ENCODE measurements around the gene ANP32A.

Gene ANP32A

DNA sequence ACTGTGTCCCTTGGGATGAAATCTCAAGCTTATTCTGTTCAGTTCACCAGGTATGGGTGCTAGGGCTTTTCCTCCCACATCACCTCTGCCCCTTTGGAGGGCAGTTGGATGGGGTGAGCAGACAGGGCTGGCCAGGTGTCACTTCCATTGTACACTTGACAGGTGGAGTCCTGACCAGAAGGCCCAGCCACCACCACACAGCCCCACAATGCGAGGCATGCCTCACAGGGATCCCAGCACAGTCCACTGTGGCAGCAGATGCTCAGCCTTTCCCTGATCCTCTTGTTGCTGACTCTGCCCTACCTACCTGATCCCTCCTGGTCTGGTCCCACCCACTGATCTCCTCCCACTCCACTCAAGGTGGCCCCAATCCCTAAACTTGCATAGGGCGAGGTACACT lies 88.2 kb downstream of the ANP32A start:
- H3K9me3 ChIP-seq (ENCODE audit: control insufficient read depth in 2 of 2, low read length in 2 of 2) = no peaks in the 10 kb centered on the region
- peaks cover 2 to 8% of the 10 kb centered on the region in 2 donors for H3K4me1 ChIP-seq (ENCODE audit: control insufficient read depth in 2 of 2, insufficient read depth in 2 of 2, low read length in 2 of 2)
- H3K36me3 ChIP-seq (ENCODE audit: control insufficient read depth in 2 of 2, insufficient read depth in 2 of 2, low read length in 2 of 2) = no peaks in the 10 kb centered on the region
- no peak overlapping the region for H3K9ac ChIP-seq (ENCODE audit: low read depth in 1 of 2, low read length in 2 of 2)
- H3K27me3 ChIP-seq (ENCODE audit: control insufficient read depth in 2 of 2, insufficient read depth in 2 of 2, low read length in 2 of 2) = no peaks in the 10 kb centered on the region
- H3K4me3 ChIP-seq (ENCODE audit: low read length in 2 of 2) = no peak overlapping the region
- no peak overlapping the region for H3K27ac ChIP-seq (ENCODE audit: low read depth in 2 of 2, low read length in 2 of 2)

DNA sequence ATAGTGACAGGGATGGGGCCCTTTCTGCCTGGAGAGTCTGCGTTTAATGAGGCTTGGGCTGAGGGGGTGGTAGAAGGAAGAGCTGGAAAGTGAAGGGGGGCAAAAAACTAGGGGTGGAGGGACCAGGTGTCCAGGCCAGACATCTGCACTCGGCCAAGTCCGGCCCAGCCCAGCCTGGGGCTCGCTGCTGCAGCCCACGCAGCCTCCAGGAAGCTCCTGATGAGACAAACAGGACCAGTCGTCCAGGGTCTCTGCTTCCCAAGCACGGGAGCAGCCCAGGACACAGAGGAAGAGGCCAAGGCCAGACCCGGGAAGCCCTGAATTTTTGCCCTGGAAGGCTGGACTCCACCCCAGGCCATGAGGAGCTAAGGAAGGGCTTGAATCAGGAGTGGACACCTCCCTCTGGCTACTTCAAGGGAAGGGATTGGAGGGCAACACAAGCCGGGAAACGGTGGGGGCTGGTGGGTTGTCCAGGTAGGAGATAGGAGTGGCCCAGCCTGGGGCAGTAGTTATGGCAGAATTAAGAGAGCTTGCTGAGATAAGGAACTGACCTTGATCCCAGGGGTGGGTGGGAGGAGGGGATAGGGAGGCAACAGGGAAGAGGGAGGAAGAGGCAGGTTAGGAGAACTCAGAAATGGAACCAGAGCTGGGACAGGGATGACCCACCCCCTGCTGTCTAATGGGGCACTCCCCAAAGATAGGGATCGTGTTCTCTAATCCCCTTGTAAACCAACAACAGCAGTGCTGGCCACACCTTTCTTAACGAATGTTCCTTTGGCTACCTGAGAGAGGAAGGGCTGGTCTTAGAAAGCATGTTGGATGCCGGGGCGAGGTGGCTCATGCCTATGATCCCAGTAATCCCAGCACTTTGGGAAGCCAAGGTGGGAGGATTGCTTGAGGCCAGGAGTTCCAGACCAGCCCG lies 89.5 kb downstream of the ANP32A start:
- no peaks in the 10 kb centered on the region for H3K27me3 ChIP-seq (ENCODE audit: control insufficient read depth in 2 of 2, insufficient read depth in 2 of 2, low read length in 2 of 2)
- peaks cover 2 to 8% of the 10 kb centered on the region in 2 donors for H3K4me1 ChIP-seq (ENCODE audit: control insufficient read depth in 2 of 2, insufficient read depth in 2 of 2, low read length in 2 of 2)
- H3K9ac ChIP-seq (ENCODE audit: low read depth in 1 of 2, low read length in 2 of 2) = no peak overlapping the region
- H3K4me3 ChIP-seq (ENCODE audit: low read length in 2 of 2) = no peak overlapping the region
- H3K9me3 ChIP-seq (ENCODE audit: control insufficient read depth in 2 of 2, low read length in 2 of 2) = no peaks in the 10 kb centered on the region
- no peaks in the 10 kb centered on the region for H3K36me3 ChIP-seq (ENCODE audit: control insufficient read depth in 2 of 2, insufficient read depth in 2 of 2, low read length in 2 of 2)
- H3K27ac ChIP-seq (ENCODE audit: low read depth in 2 of 2, low read length in 2 of 2) = no peak overlapping the region

DNA sequence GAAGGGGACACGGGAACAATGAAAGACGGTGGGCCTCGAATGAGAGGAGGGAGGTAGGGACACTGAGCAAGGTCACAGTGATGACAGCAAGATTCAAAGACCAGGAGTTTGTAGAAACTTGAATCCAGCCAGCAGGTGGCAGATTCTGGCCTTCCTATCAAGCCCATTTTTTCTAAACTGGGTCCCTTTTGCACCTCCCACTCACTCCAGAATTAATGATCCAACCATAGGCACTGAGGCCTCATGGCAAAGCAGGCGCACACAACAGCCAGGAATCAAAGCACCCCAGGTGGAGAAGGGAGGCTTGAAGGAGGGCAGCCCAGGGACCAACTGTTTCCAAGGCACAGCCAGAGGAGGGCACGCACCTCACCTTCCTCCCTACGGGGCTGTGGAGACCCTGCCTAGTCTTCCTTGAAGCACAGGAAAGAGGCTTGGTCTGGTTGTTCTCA lies 90.2 kb downstream of the ANP32A start:
- H3K36me3 ChIP-seq (ENCODE audit: control insufficient read depth in 2 of 2, insufficient read depth in 2 of 2, low read length in 2 of 2) = no peaks in the 10 kb centered on the region
- no peak overlapping the region for H3K9ac ChIP-seq (ENCODE audit: low read depth in 1 of 2, low read length in 2 of 2)
- H3K4me1 ChIP-seq (ENCODE audit: control insufficient read depth in 2 of 2, insufficient read depth in 2 of 2, low read length in 2 of 2) = peaks cover 2 to 8% of the 10 kb centered on the region in 2 donors
- H3K27ac ChIP-seq (ENCODE audit: low read depth in 2 of 2, low read length in 2 of 2) = peak overlapping the region in 1 of 2 donors; percentile 22
- no peaks in the 10 kb centered on the region for H3K9me3 ChIP-seq (ENCODE audit: control insufficient read depth in 2 of 2, low read length in 2 of 2)
- H3K4me3 ChIP-seq (ENCODE audit: low read length in 2 of 2) = no peak overlapping the region
- H3K27me3 ChIP-seq (ENCODE audit: control insufficient read depth in 2 of 2, insufficient read depth in 2 of 2, low read length in 2 of 2) = no peaks in the 10 kb centered on the region

DNA sequence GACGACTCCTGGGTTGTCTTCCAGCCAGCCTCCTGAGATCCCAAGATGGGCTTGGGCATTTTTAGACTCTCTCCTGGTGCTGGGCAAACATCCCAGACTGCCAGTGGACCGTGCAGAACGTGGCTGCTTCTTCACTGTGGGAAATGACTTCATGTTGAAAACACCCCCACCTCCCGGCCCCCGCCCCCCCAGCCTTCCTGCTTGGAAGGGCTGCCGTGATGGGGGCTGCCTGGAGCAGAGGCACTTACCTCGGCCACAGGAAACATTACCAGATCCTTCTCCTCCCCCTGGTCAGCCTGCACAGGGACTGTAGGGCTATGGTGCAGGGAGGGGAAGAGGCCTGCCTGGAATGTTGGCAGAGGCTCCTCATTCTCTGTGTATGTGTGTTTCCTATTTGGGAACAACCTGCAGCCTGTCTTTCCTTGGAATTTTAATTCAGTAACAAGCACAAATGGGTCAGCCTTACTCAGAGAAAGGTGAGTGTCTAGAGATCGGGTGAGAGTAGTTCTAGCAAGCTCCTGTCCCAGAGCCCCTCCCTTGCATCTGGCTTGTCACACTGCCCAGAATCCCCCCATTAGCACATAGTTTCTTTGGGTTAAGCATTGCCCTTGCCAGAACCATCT lies 90.8 kb downstream of the ANP32A start:
- Histone ChIP-seq H3K9ac (ENCODE audit: low read depth in 1 of 2, low read length in 2 of 2) (no peak overlapping the region), H3K27me3 (ENCODE audit: control insufficient read depth in 2 of 2, insufficient read depth in 2 of 2, low read length in 2 of 2) (no peaks in the 10 kb centered on the region), H3K4me1 (ENCODE audit: control insufficient read depth in 2 of 2, insufficient read depth in 2 of 2, low read length in 2 of 2) (peaks cover 2 to 8% of the 10 kb centered on the region in 2 donors), H3K36me3 (ENCODE audit: control insufficient read depth in 2 of 2, insufficient read depth in 2 of 2, low read length in 2 of 2) (no peaks in the 10 kb centered on the region), H3K9me3 (ENCODE audit: control insufficient read depth in 2 of 2, low read length in 2 of 2) (no peaks in the 10 kb centered on the region), H3K27ac (ENCODE audit: low read depth in 2 of 2, low read length in 2 of 2) (no peak overlapping the region), H3K4me3 (ENCODE audit: low read length in 2 of 2) (no peak overlapping the region)
